GM12801 (cell line): Measurements from ENCODE around the gene ANKDD1B.

ENCODE experiments used
- CTCF ChIP-seq: IDR thresholded peaks from one replicate; pipeline ENCODE4 v1.5.1; 2011; ENCODE audit warnings: control low read depth; ENCODE audit not compliant: insufficient read length; ENCODE audit errors: extremely low read depth

ANKDD1B gene

GRCh38 chr5:75612226-75612569, 945 bp downstream of the ANKDD1B start:
- TF ChIP-seq CTCF = no peak

GRCh38 chr5:75612901-75613300, 1.6 kb downstream of the ANKDD1B start:
- no peak for TF ChIP-seq CTCF

GRCh38 chr5:75614176-75614575, 2.9 kb downstream of the ANKDD1B start:
- TF ChIP-seq CTCF = no peak

GRCh38 chr5:75616371-75616881, 5.2 kb downstream of the ANKDD1B start:
- no peak for TF ChIP-seq CTCF

- TF ChIP-seq CTCF = no peak
Measured at GRCh38 chr5:75616971-75617621, 5.8 kb downstream of the ANKDD1B start.

- no peak for TF ChIP-seq CTCF
Measured at GRCh38 chr5:75617736-75618352, 6.6 kb downstream of the ANKDD1B start.

- no peak for TF ChIP-seq CTCF
Measured at GRCh38 chr5:75620184-75620959, 9.1 kb downstream of the ANKDD1B start.
